GM21619 (cell line): ENCODE measurements around the gene UXS1.
A peak's percentile ranks its signal among the peaks of the same experiment; 100 is the strongest.

ENCODE experiments used
- ATAC-seq: cut with Tn5 transposase; IDR thresholded peaks from one replicate; pipeline ENCODE4 v1.9.1; 2021; ENCODE audit not compliant: unreplicated experiment

UXS1 gene

DNA sequence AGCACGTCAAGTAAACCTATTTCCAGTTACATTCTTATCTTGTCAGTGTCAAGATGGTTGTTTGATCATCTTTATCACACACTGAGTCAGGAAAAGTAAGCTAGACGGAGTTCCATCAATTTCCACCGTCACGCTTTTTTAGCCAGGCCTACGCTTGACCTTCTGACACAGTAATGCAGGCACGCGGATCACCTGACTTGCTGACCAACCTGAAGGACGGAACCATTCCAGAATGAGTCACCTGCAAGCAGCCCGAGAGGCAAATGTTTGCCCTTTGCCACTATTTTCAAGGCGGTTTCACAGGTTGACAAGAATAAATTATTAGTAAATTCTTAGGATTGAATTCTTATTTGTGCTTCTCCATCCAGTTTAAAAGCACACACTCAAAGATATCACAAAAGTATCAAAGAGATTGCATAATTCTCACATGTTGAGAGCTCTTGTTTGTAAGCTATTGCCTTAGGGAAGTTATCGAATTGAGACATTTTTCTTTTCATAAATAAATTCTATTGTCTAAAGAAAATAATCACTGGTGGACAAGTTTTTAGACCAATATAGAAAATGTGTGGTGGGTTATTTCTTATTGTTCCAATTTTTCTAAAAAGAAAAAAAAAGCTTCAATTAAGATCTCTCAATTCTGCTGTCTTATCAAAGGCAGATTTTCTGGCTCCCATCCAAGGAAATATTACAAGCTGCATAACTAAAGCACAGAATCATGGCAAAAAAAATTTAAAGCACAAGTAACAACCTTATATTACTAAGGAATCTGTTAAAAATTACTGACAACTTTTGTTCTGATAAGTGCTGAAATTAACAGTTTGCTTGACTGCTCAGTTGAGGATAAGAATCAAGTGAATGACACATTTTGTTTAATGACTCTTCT, 31.9 kb downstream of the UXS1 start:
- ATAC-seq: no peak

DNA sequence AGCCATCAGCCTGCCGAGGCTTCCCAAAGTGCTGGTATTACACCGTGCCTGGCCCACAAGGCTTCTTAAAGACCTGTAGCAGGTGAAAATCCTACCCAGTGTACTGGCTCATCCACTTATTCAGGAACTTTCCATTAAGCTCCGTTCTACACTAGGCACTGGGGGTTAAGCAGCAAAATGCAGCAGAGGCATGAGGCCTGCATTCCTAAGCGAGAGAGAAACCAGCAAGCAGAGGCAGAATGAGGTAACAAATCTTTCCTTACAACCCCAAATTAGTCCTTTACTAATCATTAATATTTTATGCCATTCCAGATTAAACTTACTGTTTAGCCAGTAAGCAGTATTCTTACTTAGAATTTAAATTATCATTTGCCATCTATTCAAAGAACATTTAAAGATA, 32.8 kb downstream of the UXS1 start:
- no peak for ATAC-seq

DNA sequence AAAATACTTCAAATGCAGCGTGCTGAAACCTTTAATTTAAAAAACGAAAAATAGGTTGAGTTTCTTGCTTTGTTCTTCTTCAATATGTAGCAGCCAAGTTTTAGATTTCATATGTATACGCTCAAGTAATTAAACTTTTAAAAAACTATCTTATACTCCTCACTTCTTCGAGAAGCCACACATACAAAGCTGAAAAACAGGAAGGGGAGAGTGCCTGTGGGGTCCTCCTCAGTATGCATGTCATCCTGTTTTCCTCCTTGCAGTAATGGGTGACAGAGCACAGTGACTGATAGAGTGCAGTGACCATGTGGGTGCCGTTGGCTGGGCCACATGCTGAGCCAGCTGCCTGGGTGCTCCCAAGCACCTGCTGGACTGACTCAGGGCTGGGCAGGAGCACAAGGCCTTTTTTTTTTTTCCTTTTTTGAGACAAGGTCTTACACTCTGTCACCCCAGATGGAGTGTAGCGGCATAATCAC, 33.3 kb downstream of the UXS1 start:
- peak; percentile 46 for ATAC-seq

DNA sequence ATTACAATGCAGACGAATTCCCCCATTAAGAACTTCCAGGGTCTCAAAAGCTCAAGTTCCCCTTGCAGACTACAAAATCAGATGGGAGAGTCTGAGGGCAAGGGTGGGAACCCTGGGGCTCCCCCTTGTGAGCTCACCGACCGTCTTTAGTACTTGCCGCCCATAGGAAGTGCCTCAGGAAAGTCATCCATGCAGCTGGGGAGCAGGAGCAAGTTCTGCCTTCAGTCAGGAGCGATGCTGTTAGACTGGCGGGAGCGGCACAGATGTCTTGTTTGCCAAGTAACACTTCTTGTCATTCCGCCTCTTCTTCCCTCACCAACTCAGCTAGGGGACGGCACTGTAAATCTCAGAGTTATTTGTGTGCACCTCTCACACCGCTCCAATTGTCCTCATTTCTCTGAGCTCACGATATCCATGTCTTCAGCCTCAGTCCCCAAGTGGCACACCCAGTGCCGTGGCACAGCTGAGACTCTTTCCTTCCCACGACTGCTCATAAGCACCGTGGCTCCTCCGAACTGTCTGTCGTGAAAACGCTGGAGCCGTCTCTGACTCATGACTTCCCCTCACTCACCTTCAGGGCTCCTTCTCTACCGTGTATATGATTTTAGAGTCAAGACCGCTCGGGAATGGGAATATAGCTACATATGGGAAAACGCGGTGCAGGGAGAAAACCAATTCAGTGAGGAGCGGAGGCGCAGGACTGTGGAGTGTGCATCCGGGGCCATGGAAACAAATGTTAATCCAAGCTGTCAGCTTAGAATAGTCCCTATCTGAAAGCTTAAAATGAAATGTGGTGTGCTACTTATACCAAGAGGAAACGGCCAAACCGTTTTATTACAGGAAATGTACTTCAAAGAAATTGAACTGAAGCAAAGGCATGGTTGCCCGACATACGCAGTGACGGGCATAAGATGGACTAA, 34.0 kb downstream of the UXS1 start:
- ATAC-seq: peak; percentile 37

DNA sequence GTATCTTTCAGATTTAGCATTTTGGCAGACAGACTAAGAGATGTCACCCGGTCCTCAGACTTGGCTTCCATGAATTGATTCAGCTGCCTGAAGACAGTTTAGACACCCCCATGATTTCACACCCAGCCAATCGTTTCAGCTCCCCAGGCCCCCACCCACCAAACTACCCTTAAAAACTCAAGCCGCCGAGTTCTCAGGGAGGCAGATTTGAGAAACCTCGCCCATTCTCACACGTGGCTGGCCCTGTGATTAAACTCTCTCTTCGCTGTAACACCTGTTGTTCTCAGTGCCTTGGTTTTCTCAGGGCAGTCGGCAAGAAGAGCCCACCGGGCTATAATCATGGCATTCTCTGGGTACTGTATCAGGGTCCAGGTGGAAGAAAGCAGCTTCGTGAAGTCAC, 35.2 kb downstream of the UXS1 start:
- ATAC-seq: no peak

DNA sequence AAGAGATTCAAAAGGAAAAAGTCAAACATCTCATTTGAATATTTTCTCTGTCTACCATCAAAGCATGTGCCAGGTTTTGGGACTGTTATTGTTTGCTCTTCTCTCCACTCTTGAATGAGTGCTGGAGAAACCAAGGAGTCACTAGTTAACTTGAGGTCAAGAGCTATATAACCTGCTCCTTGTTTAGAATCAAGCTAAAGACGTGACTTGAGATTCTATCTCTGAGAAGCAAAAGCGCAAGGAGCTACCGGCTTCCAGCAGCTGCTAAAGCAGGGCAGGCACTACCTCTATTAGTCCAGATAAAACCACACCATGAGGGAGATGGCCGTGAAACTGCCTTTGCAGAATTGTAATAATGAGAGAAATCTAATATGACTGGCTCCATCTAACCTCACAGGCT, 36.0 kb downstream of the UXS1 start:
- ATAC-seq: no peak

DNA sequence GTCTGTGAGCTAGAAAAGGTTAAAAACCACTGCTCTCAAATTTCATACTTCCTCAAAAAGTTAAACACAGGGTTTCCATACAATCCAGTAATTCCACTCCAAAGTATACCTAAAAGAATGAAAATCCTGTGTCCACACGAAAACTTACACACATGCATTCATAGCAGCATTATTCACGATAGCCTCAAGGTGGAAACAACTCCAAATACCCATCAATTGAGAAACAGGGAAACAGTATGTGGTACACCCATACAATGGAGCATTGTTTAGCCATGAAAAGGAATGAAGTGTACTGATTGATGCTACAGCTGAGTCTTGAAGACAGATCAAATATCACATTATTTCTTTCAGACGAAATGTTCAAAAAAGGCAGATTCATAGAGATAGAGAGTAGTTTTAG, 36.7 kb downstream of the UXS1 start:
- no peak for ATAC-seq

DNA sequence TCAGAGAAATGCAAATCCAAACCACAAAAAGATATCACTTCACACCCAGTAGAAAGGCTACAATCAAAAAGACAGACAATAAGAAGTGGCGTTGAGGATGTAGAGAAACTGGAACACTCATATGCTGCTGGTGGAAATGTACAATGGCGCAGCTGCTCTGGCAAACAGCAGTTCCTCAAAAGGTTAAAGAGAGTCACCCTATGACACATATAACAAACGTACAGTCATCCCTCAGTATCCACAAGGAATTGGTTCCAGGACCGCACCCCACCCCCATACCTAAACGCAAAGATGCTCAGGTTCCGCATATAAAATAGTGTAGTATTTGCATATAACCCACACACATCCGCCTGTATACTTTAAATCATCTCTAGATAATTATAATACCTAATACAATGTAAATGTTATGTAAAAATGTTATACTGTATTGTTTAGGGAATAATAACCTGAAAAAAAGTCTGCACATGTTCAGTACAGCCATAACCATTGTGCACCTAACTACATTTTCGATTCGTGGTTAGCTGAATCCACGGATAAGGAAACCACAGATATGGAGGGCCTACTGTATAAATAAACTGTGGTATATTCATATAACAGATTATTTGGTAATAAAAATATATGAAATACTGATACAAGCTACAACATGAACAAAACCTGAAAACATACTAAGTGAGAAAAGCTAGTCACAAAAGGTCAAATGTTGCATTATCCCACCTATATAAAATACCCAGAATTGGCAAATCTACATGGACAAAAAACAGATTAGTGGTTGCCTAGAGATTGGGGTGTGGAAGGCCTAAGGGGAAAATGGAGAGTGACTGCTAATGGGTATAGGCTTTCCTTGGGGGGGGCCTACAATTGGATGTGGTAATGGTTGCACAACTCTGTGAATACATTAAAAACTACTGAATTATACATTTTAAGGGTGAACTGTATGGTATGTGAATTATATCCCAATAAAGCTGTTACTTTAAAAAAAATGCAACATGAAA, 37.5 kb downstream of the UXS1 start:
- ATAC-seq: no peak

DNA sequence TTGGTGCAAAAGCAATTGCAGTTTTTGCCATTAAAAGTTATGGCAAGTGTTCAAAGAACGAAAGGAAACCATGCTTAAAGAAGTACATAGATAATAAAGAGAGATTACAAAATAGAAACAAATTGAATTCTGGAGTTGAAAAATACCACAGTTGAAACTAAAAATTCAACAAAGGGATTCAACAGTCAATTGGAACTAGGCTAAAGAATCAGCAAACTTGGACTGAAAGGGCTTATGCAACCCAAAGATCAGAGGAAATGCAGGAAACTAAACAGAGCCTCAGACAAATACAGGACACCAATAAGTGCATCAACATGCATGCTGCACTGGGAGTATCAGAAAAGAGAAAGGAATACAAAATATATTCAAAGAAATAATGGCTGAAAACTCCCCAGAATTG, 40.3 kb downstream of the UXS1 start:
- ATAC-seq: no peak

DNA sequence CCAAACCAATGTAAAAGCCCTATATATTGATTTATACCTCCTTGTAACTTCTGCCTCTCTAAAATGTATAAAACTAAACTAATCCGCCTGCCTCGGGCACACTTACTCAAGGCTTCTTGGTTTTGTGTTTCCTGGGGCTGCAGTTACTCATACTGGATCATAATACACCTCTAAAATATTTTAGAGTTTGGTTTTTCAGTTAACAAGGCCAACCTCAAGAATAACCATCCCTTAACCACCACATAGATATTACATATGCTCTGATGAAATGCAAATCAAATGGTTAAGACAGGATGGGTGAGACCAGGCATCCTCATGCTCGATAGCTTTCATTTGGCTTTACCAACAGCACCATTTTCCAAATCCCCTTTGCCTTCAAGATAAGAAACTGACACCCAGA, 46.4 kb downstream of the UXS1 start:
- peak; percentile 76 for ATAC-seq

DNA sequence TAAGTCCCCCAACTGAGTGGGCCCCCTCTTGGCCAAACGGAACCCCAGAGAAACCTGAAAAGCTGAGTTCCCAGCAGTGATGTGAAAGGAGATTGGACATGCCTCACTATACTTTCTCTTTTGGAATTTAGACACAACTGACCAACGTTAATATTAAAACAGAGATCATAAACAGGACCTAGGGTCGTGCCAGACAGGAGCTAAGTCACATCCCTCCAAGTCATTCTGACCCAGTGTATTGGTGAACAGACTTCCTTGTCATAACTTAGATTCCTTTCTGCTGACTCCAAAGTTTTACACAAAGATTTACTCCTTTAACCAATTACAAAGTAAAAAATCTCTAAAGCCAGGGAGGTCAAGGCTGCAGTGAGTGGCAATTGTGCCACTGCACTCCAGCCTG, 46.9 kb downstream of the UXS1 start:
- ATAC-seq: no peak

DNA sequence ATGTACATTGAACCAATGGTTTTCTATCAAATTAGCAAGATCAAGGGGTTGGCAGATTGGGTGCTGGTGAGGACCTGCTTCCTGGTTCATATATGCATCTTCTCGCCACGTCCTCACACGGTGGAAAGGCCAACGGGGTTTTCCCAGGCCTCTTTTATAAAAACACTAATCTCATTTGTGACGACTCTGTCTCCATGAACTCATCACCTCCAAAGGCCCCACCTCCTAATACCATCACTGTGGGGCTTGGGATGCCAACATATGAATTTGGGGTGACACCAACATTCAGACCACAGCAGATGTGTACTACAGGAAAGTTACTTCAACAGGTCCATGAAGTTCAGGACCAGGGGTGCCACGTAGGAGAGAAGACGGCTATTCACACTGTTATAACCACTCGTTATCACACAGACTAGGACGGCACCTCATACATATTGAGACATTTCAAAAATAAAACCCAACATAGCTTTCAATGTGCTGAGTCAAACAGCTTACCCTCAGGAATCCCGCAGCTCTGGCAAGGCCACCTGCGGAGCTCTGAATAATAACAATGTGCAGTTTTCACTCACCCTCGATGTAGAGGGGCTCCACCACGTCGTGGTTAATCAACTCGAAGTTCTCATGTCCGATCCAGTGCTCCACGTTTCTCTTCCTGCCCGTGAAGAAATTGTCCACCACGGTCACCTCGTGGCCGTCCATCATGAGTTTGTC, 49.3 kb downstream of the UXS1 start:
- no peak for ATAC-seq

DNA sequence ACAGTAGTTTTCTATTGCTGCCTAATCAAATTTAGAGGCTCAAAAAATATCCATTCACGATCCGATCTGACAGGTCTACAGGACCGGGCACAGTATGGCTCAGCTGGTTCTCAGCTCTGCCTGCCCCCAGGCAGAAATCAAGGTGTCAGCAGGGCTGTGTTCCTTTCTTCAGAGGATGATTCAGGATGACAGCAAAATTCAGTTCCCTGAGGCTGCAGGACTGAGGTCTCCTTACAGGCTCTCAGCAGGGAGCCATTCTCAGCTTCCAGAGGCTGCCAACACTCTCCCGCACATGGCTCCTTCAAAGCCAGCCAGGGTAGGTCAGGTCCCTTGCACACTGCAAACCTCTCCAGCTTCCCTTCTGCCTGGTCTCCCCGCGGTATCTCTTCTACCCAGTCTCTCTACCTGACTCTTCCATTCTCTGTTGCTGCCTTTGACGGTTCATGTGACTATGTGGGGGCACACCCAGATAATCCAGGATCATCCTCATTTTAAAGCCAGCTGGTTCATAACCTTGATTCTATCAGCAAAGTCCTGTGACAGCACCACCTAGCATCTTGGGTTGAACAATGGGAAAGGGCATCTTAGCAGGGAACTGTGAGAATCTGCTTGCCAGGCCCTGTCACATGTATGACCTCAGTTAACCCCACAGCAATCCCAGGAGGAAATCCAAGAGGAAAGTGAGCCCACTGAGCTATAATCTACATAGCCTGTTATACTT, 50.4 kb downstream of the UXS1 start:
- ATAC-seq: no peak

DNA sequence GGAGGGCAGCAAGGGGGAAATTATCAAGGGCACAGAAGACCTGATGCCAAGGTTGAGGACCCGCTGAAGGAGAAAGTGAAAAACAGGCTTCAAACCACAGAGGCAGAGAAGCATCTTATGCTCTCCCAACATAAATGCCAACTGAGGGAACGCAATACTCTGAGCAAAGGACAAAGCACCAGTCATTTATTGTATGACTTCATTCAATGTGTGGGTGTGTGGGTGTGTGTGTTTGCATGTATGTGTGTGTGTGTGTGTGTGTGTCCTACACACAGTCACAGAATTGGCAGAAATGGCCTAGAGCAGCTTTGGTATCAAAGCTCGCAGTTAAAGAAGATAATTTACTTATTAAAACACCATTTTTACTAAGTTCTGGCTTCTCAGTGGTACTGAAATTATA, 51.4 kb downstream of the UXS1 start:
- ATAC-seq: no peak

DNA sequence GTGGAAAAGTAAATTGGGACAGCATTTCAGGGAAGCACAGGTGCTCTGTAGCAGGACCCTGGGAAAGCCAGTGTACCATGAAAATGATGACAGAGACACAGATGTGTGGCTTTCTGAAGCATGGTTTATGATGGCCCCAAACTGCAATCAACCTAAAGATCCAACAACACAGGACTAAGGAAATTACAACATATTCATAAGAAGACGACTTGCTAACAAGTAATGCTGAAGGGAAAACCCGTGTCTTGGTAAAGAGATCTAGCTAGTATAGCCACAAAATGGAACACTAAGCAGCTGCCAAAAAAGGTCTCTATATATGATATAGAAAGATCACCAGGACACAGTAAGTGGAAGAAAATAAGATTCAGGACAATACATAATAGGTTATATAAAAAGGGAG, 53.2 kb downstream of the UXS1 start:
- no peak for ATAC-seq

DNA sequence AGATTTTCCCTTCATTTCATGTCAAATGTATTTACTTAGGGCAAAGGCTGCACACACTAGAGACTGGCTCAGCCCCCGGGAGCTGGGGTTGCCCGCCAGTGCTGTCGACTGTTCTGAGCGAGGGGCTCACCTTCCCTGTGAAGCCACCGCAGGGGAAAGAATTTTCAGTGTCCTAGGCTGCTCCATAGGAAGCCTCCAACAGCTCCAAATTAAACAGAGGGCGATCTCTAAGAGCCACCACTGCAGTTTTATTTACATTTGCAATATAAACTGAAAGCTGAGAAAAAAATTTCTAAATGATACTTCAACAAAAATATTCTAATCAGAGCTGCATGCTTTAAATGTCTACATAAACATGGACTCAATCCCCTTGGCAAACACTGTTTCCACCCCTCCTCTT, 54.0 kb downstream of the UXS1 start:
- ATAC-seq: no peak

DNA sequence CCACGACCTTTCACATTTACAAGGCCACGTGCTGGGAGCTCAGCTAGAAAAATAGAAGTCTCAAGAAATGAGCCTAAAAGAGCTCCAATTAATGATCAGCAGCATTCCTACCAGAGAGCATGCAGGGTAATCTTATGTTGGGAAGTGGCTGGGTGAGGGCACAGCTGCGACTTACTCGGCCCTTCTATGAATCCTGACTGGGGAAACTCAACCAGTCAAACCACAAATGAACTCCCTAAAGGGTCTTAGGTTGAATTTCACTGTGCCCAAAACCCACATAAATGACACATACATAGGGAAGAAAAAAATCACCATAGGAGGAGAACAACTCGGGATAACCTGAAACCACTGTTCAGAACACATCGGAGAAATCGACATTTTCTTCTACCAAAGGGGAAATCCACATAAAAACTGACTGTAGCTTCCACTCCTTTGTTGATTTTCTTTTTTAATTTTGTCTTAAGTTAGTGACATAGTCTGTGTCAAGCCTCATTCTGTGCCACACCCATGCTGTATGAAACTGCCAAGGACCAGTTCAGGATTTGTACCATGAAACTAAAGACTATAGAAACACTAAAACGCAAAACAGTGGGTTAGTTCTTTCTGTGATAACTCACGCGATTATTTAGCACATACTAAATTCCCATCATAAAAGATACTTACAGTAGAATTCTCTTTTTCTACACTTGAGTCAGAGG, 54.7 kb downstream of the UXS1 start:
- no peak for ATAC-seq

DNA sequence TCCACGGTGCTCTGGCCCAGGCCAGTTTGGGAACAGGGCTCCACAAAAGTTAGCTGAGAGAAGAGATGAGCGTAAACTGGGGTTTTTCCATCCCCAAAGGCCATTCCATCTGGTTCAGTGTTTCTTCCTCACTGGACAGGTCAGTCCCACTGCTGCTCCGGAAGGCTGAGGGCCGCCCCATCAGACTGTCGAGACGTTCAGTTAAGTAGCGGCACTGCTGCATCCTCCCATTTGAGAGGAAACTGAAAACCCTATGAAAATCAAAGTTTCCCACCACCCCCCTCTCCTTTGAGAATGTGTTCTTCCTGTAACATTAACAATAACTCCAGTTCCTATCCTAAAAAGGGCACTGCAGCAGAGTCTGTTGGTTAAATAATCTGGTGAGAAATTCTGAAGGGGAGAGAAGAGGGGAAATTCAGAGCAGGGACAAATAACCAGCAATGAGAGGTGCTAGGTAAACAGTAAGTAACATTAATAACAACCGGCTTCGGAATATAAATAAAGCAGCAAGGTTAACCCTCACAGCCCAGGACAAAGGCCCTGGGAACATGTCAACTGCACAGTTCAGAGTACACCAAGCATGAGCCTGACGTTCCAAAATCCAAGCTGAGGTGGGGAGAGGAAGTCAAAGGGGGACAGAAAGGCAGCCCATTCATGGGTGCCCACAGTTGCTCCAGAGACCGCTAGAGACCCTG, 55.4 kb downstream of the UXS1 start:
- ATAC-seq: no peak
